ENCODE results near the gene AK8.
A peak's percentile ranks its signal among the peaks of the same experiment; 100 is the strongest.

AK8 gene

GRCh38 chr9:132883349-132884294, 5.5 kb upstream of the AK8 start:
- H3K36me3 ChIP-seq (ENCODE audit: control insufficient read depth, insufficient read depth, low read length): no peaks in the 10 kb centered on the region
- peaks cover 5% of the 10 kb centered on the region for H3K4me1 ChIP-seq (ENCODE audit: control insufficient read depth, insufficient read depth, low read length)
- no peak overlapping the region for H3K9ac ChIP-seq (ENCODE audit: low read length)
- no peaks in the 10 kb centered on the region for H3K9me3 ChIP-seq (ENCODE audit: control insufficient read depth, low read length)
- H3K4me3 ChIP-seq (ENCODE audit: low read length): no peak overlapping the region
- no peaks in the 10 kb centered on the region for H3K27me3 ChIP-seq (ENCODE audit: control insufficient read depth, insufficient read depth, low read length)

DNA sequence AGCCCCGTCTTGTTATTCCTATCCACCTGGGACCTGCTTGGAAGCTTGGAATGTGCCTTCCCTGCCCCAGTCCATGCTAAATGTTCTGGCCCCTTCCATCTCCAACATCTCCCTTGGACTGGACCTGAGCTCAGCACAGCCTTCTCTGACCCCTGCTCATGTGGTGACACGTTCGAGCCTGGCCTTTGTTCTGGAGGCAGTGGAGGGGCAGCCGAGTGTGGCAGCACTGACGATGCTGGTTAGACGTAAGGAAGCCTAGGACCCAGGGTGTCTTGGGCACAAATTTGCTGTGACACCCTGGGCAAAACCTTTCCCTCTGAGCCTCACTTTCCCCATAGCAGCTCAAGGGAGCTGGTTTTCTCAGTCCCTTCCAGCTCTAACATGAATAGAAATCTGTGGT, 4.5 kb upstream of the AK8 start:
- no peak overlapping the region for H3K9ac ChIP-seq (ENCODE audit: low read length)
- no peaks in the 10 kb centered on the region for H3K9me3 ChIP-seq (ENCODE audit: control insufficient read depth, low read length)
- H3K27me3 ChIP-seq (ENCODE audit: control insufficient read depth, insufficient read depth, low read length): peaks cover 1% of the 10 kb centered on the region
- H3K4me1 ChIP-seq (ENCODE audit: control insufficient read depth, insufficient read depth, low read length): peaks cover 7% of the 10 kb centered on the region
- H3K4me3 ChIP-seq (ENCODE audit: low read length): no peak overlapping the region
- no peaks in the 10 kb centered on the region for H3K36me3 ChIP-seq (ENCODE audit: control insufficient read depth, insufficient read depth, low read length)

- Histone ChIP-seq H3K36me3 (ENCODE audit: control insufficient read depth, insufficient read depth, low read length) (no peaks in the 10 kb centered on the region), H3K9ac (ENCODE audit: low read length) (no peak overlapping the region), H3K4me3 (ENCODE audit: low read length) (no peak overlapping the region), H3K4me1 (ENCODE audit: control insufficient read depth, insufficient read depth, low read length) (peaks cover 10% of the 10 kb centered on the region), H3K27me3 (ENCODE audit: control insufficient read depth, insufficient read depth, low read length) (peaks cover 5% of the 10 kb centered on the region), H3K9me3 (ENCODE audit: control insufficient read depth, low read length) (no peaks in the 10 kb centered on the region)
Measured at GRCh38 chr9:132881826-132882225, 3.7 kb upstream of the AK8 start.

GRCh38 chr9:132880324-132880661, 2.2 kb upstream of the AK8 start:
- Histone ChIP-seq H3K4me1 (ENCODE audit: control insufficient read depth, insufficient read depth, low read length) (peaks cover 10% of the 10 kb centered on the region), H3K36me3 (ENCODE audit: control insufficient read depth, insufficient read depth, low read length) (no peaks in the 10 kb centered on the region), H3K4me3 (ENCODE audit: low read length) (no peak overlapping the region), H3K27me3 (ENCODE audit: control insufficient read depth, insufficient read depth, low read length) (peaks cover 5% of the 10 kb centered on the region), H3K9me3 (ENCODE audit: control insufficient read depth, low read length) (no peaks in the 10 kb centered on the region), H3K9ac (ENCODE audit: low read length) (no peak overlapping the region)

DNA sequence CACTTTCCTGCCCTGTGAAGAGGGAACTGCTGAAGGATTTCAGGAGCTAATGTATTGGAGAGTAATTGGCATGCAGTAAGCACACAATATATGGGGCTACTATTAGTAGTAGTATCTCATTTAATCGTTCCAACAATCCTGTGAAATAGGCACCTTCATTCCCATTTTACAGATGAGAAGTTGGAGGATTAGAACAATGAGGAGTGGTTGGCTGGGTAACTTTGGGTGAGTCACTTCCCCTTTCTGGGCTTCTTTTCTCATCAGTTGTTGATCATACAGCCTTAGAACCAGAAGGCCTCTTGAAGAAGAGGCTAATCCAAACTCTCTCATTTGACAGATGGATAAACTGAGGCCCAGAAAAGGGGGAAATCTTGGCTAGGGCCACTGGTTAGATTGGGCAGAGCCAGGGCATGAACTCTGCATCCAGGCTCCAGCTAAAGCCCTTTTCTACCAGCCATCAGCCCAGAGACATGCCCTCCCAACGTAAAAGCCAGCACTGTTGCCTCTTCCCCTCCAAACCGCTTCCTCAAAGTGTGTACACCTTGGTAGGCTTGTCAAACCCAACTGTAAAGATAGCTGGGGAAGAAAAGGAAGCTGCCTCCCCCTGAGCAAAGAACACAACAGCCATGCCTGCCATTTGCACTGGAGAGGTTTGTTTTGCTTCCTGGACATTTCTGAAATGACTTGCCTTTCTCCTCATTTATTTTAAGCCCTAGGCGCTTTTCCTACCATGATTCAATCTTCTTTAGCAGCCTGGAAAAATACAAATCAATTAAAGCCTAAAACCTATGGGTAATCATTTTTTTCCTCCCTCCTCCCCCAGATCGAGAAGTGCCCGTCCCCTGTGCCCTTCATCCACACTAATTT, 1.6 kb upstream of the AK8 start:
- Histone ChIP-seq H3K27me3 (ENCODE audit: control insufficient read depth, insufficient read depth, low read length) (peaks cover 5% of the 10 kb centered on the region), H3K4me3 (ENCODE audit: low read length) (peak overlapping the region; percentile 72), H3K9ac (ENCODE audit: low read length) (peak overlapping the region; percentile 97), H3K4me1 (ENCODE audit: control insufficient read depth, insufficient read depth, low read length) (peaks cover 10% of the 10 kb centered on the region), H3K36me3 (ENCODE audit: control insufficient read depth, insufficient read depth, low read length) (no peaks in the 10 kb centered on the region), H3K9me3 (ENCODE audit: control insufficient read depth, low read length) (no peaks in the 10 kb centered on the region)

- Histone ChIP-seq H3K4me3 (ENCODE audit: low read length) (peak within 1 kb of the TSS; percentile 72), H3K36me3 (ENCODE audit: control insufficient read depth, insufficient read depth, low read length) (no peaks in the 10 kb centered on the region), H3K9me3 (ENCODE audit: control insufficient read depth, low read length) (no peaks in the 10 kb centered on the region), H3K27me3 (ENCODE audit: control insufficient read depth, insufficient read depth, low read length) (peaks cover 5% of the 10 kb centered on the region), H3K4me1 (ENCODE audit: control insufficient read depth, insufficient read depth, low read length) (peaks cover 10% of the 10 kb centered on the region), H3K9ac (ENCODE audit: low read length) (peak within 1 kb of the TSS; percentile 97)
Measured at GRCh38 chr9:132878695-132879456, 792 bp upstream of the AK8 start, which contains the start of gene SPACA9. Gene SPACA9, plus strand, starts transcription at chr9:132878898. Its CDS starts 5,050 bp downstream, at chr9:132883948.

DNA sequence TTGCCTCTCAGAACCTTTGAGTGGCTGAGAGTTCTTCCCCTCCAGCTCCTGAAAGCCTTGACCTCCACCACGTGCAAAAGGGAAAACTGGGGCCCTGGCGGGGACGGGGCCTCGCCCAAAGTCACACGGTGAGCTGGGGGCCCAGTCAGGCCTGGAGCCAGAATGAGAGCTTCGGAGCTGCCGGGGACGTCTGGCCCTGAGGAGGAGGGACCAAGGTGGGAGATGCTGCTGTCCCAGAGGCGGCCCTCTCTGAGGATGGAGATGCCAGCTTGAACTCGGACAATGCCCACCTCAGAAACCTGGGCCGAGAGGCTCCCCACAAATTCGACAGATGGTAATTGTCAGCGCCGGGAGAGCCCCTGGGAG, 643 bp downstream of the AK8 start:
- Histone ChIP-seq H3K36me3 (ENCODE audit: control insufficient read depth, insufficient read depth, low read length) (no peaks in the 10 kb centered on the region), H3K4me1 (ENCODE audit: control insufficient read depth, insufficient read depth, low read length) (peaks cover 10% of the 10 kb centered on the region), H3K9ac (ENCODE audit: low read length) (peak overlapping the region; percentile 97), H3K27me3 (ENCODE audit: control insufficient read depth, insufficient read depth, low read length) (peaks cover 5% of the 10 kb centered on the region), H3K4me3 (ENCODE audit: low read length) (peak overlapping the region; percentile 72), H3K9me3 (ENCODE audit: control insufficient read depth, low read length) (no peaks in the 10 kb centered on the region)

- H3K9ac ChIP-seq (ENCODE audit: low read length): no peak overlapping the region
- H3K27me3 ChIP-seq (ENCODE audit: control insufficient read depth, insufficient read depth, low read length): peaks cover 5% of the 10 kb centered on the region
- H3K4me3 ChIP-seq (ENCODE audit: low read length): no peak overlapping the region
- H3K4me1 ChIP-seq (ENCODE audit: control insufficient read depth, insufficient read depth, low read length): peaks cover 10% of the 10 kb centered on the region
- no peaks in the 10 kb centered on the region for H3K36me3 ChIP-seq (ENCODE audit: control insufficient read depth, insufficient read depth, low read length)
- H3K9me3 ChIP-seq (ENCODE audit: control insufficient read depth, low read length): no peaks in the 10 kb centered on the region
Measured at GRCh38 chr9:132876849-132877248, 1.2 kb downstream of the AK8 start.

DNA sequence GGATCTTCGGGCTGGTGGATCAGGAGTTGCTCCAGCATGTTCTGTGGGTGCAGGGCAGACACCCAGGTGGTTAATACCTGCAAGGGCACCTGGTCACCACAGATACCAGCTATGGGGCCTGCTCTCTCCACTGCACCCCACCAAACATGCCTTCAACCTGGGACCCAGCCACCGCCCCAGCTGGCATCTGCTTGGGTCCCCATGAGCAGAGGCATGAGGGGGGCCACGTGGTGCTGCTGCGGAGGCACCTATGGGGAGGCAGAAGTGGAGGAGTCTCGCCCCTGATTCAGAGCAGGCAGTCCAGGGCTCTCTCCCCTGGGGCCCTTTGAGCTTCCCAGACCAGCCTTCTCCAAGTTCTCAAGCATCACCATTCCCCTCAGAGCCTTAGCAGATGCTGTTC, 2.9 kb downstream of the AK8 start:
- Histone ChIP-seq H3K27me3 (ENCODE audit: control insufficient read depth, insufficient read depth, low read length) (peaks cover 5% of the 10 kb centered on the region), H3K9me3 (ENCODE audit: control insufficient read depth, low read length) (no peaks in the 10 kb centered on the region), H3K4me3 (ENCODE audit: low read length) (no peak overlapping the region), H3K9ac (ENCODE audit: low read length) (no peak overlapping the region), H3K36me3 (ENCODE audit: control insufficient read depth, insufficient read depth, low read length) (no peaks in the 10 kb centered on the region), H3K4me1 (ENCODE audit: control insufficient read depth, insufficient read depth, low read length) (peaks cover 10% of the 10 kb centered on the region)

DNA sequence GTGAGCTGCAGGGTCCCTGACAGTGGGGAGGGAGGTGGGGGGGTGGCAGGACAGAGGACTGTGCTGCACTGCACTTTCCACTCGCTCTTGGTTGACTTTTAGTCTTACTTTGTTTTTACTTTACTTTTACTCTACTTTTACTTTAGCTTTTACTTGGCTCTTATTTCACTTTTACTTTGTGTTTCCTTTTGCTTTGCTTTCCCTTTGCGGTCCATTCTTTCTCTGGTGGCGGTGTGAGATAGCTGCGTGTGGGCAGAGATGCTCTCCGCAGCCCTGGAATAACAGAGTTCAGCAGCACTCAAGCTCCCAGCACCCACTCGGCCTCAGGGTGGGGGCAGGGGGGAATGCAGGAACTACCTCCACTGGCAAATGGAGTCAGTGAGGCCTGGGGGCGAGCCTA, 4.7 kb downstream of the AK8 start:
- peaks cover 5% of the 10 kb centered on the region for H3K4me1 ChIP-seq (ENCODE audit: control insufficient read depth, insufficient read depth, low read length)
- no peaks in the 10 kb centered on the region for H3K36me3 ChIP-seq (ENCODE audit: control insufficient read depth, insufficient read depth, low read length)
- H3K9ac ChIP-seq (ENCODE audit: low read length): no peak overlapping the region
- H3K27me3 ChIP-seq (ENCODE audit: control insufficient read depth, insufficient read depth, low read length): peaks cover 5% of the 10 kb centered on the region
- H3K4me3 ChIP-seq (ENCODE audit: low read length): no peak overlapping the region
- no peaks in the 10 kb centered on the region for H3K9me3 ChIP-seq (ENCODE audit: control insufficient read depth, low read length)

- no peak overlapping the region for H3K4me3 ChIP-seq (ENCODE audit: low read length)
- H3K27me3 ChIP-seq (ENCODE audit: control insufficient read depth, insufficient read depth, low read length): no peaks in the 10 kb centered on the region
- H3K4me1 ChIP-seq (ENCODE audit: control insufficient read depth, insufficient read depth, low read length): no peaks in the 10 kb centered on the region
- H3K9me3 ChIP-seq (ENCODE audit: control insufficient read depth, low read length): no peaks in the 10 kb centered on the region
- H3K9ac ChIP-seq (ENCODE audit: low read length): no peak overlapping the region
- no peaks in the 10 kb centered on the region for H3K36me3 ChIP-seq (ENCODE audit: control insufficient read depth, insufficient read depth, low read length)
Measured at GRCh38 chr9:132869266-132869665, 8.8 kb downstream of the AK8 start.
